HUES6 (cell line): ENCODE data around the gene VSIR.

ENCODE experiments used
- H3K27ac ChIP-seq: 2 replicates; pipeline ENCODE4 v1.7.0; 2013; ENCODE audit warnings: low read depth, mild to moderate bottlenecking, low read length, inconsistent platforms
- H3K27me3 ChIP-seq: 2 replicates; pipeline ENCODE4 v1.6.1; 2013; ENCODE audit warnings: low read length; ENCODE audit not compliant: control insufficient read depth, insufficient read depth
- H3K36me3 ChIP-seq: 2 replicates; pipeline ENCODE4 v1.6.1; 2013; ENCODE audit warnings: low read length; ENCODE audit not compliant: control insufficient read depth, insufficient read depth
- H3K4me1 ChIP-seq: 2 replicates; pipeline ENCODE4 v1.6.1; 2013; ENCODE audit warnings: low read length; ENCODE audit not compliant: control insufficient read depth, insufficient read depth
- H3K4me3 ChIP-seq: 2 replicates; pipeline ENCODE4 v1.5.1; 2013; ENCODE audit warnings: low read depth, low read length
- H3K9ac ChIP-seq: one replicate; pipeline ENCODE4 v1.6.1; 2013; ENCODE audit warnings: mild to moderate bottlenecking, low read length
- H3K9me3 ChIP-seq: 2 replicates; pipeline ENCODE4 v1.6.1; 2013; ENCODE audit warnings: low read depth, low read length; ENCODE audit not compliant: control insufficient read depth, insufficient read depth

The VSIR gene

GRCh38 chr10:71795248-71795647 is 21.9 kb upstream of the VSIR start:
- Histone ChIP-seq H3K9ac (no peak overlapping the region), H3K27me3 (peaks cover 3% of the 10 kb centered on the region; the same call in 1 of the 2 replicates), H3K4me1 (no peaks in the 10 kb centered on the region), H3K9me3 (no peaks in the 10 kb centered on the region), H3K27ac (no peak overlapping the region), H3K4me3 (no peak overlapping the region), H3K36me3 (no peaks in the 10 kb centered on the region)

GRCh38 chr10:71790749-71791440 is 17.6 kb upstream of the VSIR start:
- no peaks in the 10 kb centered on the region for H3K4me1 ChIP-seq
- no peaks in the 10 kb centered on the region for H3K9me3 ChIP-seq
- H3K9ac ChIP-seq = no peak overlapping the region
- no peak overlapping the region for H3K27ac ChIP-seq
- H3K4me3 ChIP-seq = no peak overlapping the region
- no peaks in the 10 kb centered on the region for H3K36me3 ChIP-seq
- peaks cover 6% of the 10 kb centered on the region; the same call in 1 of the 2 replicates for H3K27me3 ChIP-seq

- Histone ChIP-seq H3K9me3 (no peaks in the 10 kb centered on the region), H3K4me3 (no peak overlapping the region), H3K27me3 (peaks cover 6% of the 10 kb centered on the region; the same call in 1 of the 2 replicates), H3K27ac (no peak overlapping the region), H3K36me3 (no peaks in the 10 kb centered on the region), H3K4me1 (no peaks in the 10 kb centered on the region), H3K9ac (no peak overlapping the region)
Measured at GRCh38 chr10:71789871-71790270, 16.6 kb upstream of the VSIR start.

- H3K27me3 ChIP-seq = peaks cover 6% of the 10 kb centered on the region; the same call in 1 of the 2 replicates
- no peak overlapping the region for H3K4me3 ChIP-seq
- no peak overlapping the region for H3K27ac ChIP-seq
- H3K9me3 ChIP-seq = no peaks in the 10 kb centered on the region
- no peaks in the 10 kb centered on the region for H3K36me3 ChIP-seq
- H3K9ac ChIP-seq = no peak overlapping the region
- H3K4me1 ChIP-seq = no peaks in the 10 kb centered on the region
Measured at GRCh38 chr10:71788954-71789353, 15.6 kb upstream of the VSIR start.

GRCh38 chr10:71784679-71785272 is 11.5 kb upstream of the VSIR start:
- Histone ChIP-seq H3K27me3 (peaks cover 4% of the 10 kb centered on the region; the same call in 1 of the 2 replicates), H3K9ac (no peak overlapping the region), H3K4me1 (peaks cover 9% of the 10 kb centered on the region; the same call in 1 of the 2 replicates), H3K4me3 (no peak overlapping the region), H3K36me3 (no peaks in the 10 kb centered on the region), H3K27ac (no peak overlapping the region), H3K9me3 (no peaks in the 10 kb centered on the region)

GRCh38 chr10:71783917-71784678 is 10.8 kb upstream of the VSIR start:
- Histone ChIP-seq H3K4me3 (no peak overlapping the region), H3K4me1 (peaks cover 9% of the 10 kb centered on the region; the same call in 1 of the 2 replicates), H3K9ac (no peak overlapping the region), H3K27me3 (peaks cover 4% of the 10 kb centered on the region; the same call in 1 of the 2 replicates), H3K9me3 (no peaks in the 10 kb centered on the region), H3K36me3 (no peaks in the 10 kb centered on the region), H3K27ac (no peak overlapping the region)

GRCh38 chr10:71782917-71783490 is 9.7 kb upstream of the VSIR start:
- Histone ChIP-seq H3K27me3 (peaks cover 4% of the 10 kb centered on the region; the same call in 1 of the 2 replicates), H3K9me3 (no peaks in the 10 kb centered on the region), H3K36me3 (no peaks in the 10 kb centered on the region), H3K4me3 (no peak overlapping the region), H3K27ac (no peak overlapping the region), H3K9ac (no peak overlapping the region), H3K4me1 (peaks cover 9% of the 10 kb centered on the region; the same call in 1 of the 2 replicates)

GRCh38 chr10:71782221-71782916 is 9.0 kb upstream of the VSIR start:
- Histone ChIP-seq H3K27ac (no peak overlapping the region), H3K36me3 (no peaks in the 10 kb centered on the region), H3K9ac (no peak overlapping the region), H3K27me3 (peaks cover 4% of the 10 kb centered on the region; the same call in 1 of the 2 replicates), H3K4me3 (no peak overlapping the region), H3K4me1 (peaks cover 9% of the 10 kb centered on the region; the same call in 1 of the 2 replicates), H3K9me3 (peaks cover 4% of the 10 kb centered on the region)

- Histone ChIP-seq H3K36me3 (no peaks in the 10 kb centered on the region), H3K9me3 (peaks cover 9% of the 10 kb centered on the region)
Measured at GRCh38 chr10:71780719-71781118, 7.4 kb upstream of the VSIR start.

GRCh38 chr10:71780156-71780555 is 6.8 kb upstream of the VSIR start:
- Histone ChIP-seq H3K27me3 (no peaks in the 10 kb centered on the region; the same call in 1 of the 2 replicates), H3K36me3 (no peaks in the 10 kb centered on the region), H3K9me3 (peaks cover 9% of the 10 kb centered on the region), H3K9ac (no peak overlapping the region), H3K4me1 (peaks cover 9% of the 10 kb centered on the region; the same call in 1 of the 2 replicates), H3K4me3 (no peak overlapping the region), H3K27ac (no peak overlapping the region)

More at GRCh38 chr10:71780719-71781118, 7.4 kb upstream of the VSIR start:
- no peak overlapping the region for H3K9ac ChIP-seq
- no peak overlapping the region for H3K4me3 ChIP-seq
- peaks cover 9% of the 10 kb centered on the region; the same call in 1 of the 2 replicates for H3K4me1 ChIP-seq
- no peaks in the 10 kb centered on the region; the same call in 1 of the 2 replicates for H3K27me3 ChIP-seq
- no peak overlapping the region for H3K27ac ChIP-seq
